ENCODE measurements around the gene UPB1. TPM values are rescaled to one million over a fixed set of nuclear protein-coding genes. Genes with fewer than 3 reads are reported as not detected.
A peak's percentile ranks its signal among the peaks of the same experiment; 100 is the strongest.
"Not testable (repeated sequence)": the region's sequence is repeated elsewhere in the genome, so short reads cannot be mapped to it uniquely, and the experiment has no call there.

Gene UPB1
- total and polyA plus RNA-seq, 7 donors = 0.07 to 0.82 (median 0.18) TPM

GRCh38 chr22:24543679-24544243 lies 48.6 kb downstream of the UPB1 start:
- Histone ChIP-seq H3K36me3 (ENCODE audit: insufficient read depth in 1 of 2, low read depth in 1 of 2) (peaks cover 14 to 77% of the 10 kb centered on the region in 2 donors), H3K4me1 (peaks cover 49% of the 10 kb centered on the region), H3K9me3 (no peaks in the 10 kb centered on the region), H3K27ac (peak overlapping the region; percentile 83), H3K27me3 (ENCODE audit: insufficient read depth in 3 of 3, low read length in 2 of 3) (no peaks in the 10 kb centered on the region), H3K4me3 (no peak overlapping the region)
- no peak for ATAC-seq
- peak in 1 of 2 donors; percentile 60 for DNase-seq
- intact Hi-C loops (cut with DNase I) = no loop called here
- 73 to 80% (median 75%) methylated on average over 11 of the region's 11 CpGs for WGBS, 3 donors
- TF ChIP-seq CTCF (IDR thresholded peaks at IDR 0.05) = no peak

GRCh38 chr22:24548812-24549211 lies 53.7 kb downstream of the UPB1 start:
- peaks cover 4 to 54% of the 10 kb centered on the region in 2 donors for H3K36me3 ChIP-seq (ENCODE audit: insufficient read depth in 1 of 2, low read depth in 1 of 2)
- H3K4me1 ChIP-seq = peaks cover 50% of the 10 kb centered on the region
- intact Hi-C loops (cut with DNase I) = no loop called here
- DNase-seq (no peak), ATAC-seq (no peak)
- no peaks in the 10 kb centered on the region for H3K27me3 ChIP-seq (ENCODE audit: insufficient read depth in 3 of 3, low read length in 2 of 3)
- no peak for TF ChIP-seq CTCF (IDR thresholded peaks at IDR 0.05)
- 90 to 95% (median 93%) methylated on average over 4 of the region's 4 CpGs for WGBS, 3 donors
- no peak overlapping the region for H3K4me3 ChIP-seq
- H3K27ac ChIP-seq = no peak overlapping the region
- no peaks in the 10 kb centered on the region for H3K9me3 ChIP-seq

- intact Hi-C loops (cut with DNase I) = loop anchor here in 1 of 2 donors (10.0 kb wide), 1 partner anchor 635 kb away; no protein-coding TSS in a partner anchor
- DNase-seq (no peak), ATAC-seq (no peak)
- no peaks in the 10 kb centered on the region for H3K9me3 ChIP-seq
- H3K4me3 ChIP-seq = no peak overlapping the region
- TF ChIP-seq CTCF (IDR thresholded peaks at IDR 0.05) = no peak
- peaks cover 41% of the 10 kb centered on the region for H3K4me1 ChIP-seq
- 61 to 79% (median 63%) methylated on average over 8 of the region's 8 CpGs for WGBS, 3 donors
- peaks cover 4 to 45% of the 10 kb centered on the region in 2 donors for H3K36me3 ChIP-seq (ENCODE audit: insufficient read depth in 1 of 2, low read depth in 1 of 2)
- no peaks in the 10 kb centered on the region for H3K27me3 ChIP-seq (ENCODE audit: insufficient read depth in 3 of 3, low read length in 2 of 3)
- no peak overlapping the region for H3K27ac ChIP-seq
Measured at GRCh38 chr22:24550028-24550901, 55.1 kb downstream of the UPB1 start.

GRCh38 chr22:24550902-24551435 lies 55.8 kb downstream of the UPB1 start:
- Histone ChIP-seq H3K36me3 (ENCODE audit: insufficient read depth in 1 of 2, low read depth in 1 of 2) (peaks cover 4 to 45% of the 10 kb centered on the region in 2 donors), H3K9me3 (no peaks in the 10 kb centered on the region), H3K27ac (no peak overlapping the region), H3K27me3 (ENCODE audit: insufficient read depth in 3 of 3, low read length in 2 of 3) (no peaks in the 10 kb centered on the region), H3K4me3 (no peak overlapping the region), H3K4me1 (peaks cover 39% of the 10 kb centered on the region)
- no peak for TF ChIP-seq CTCF (IDR thresholded peaks at IDR 0.05)
- 51 to 71% (median 53%) methylated on average over 6 of the region's 6 CpGs for WGBS, 3 donors
- ATAC-seq = no peak
- no peak for DNase-seq
- intact Hi-C loops (cut with DNase I) = loop anchor here in 1 of 2 donors (10.0 kb wide), 1 partner anchor 636 kb away; no protein-coding TSS in a partner anchor

GRCh38 chr22:24552503-24553286 lies 57.6 kb downstream of the UPB1 start:
- WGBS, 3 donors = 56 to 68% (median 64%) methylated on average over 10 of the region's 10 CpGs
- Histone ChIP-seq H3K4me3 (peak overlapping the region; percentile 87), H3K36me3 (ENCODE audit: insufficient read depth in 1 of 2, low read depth in 1 of 2) (peaks cover 2 to 34% of the 10 kb centered on the region in 2 donors), H3K4me1 (peaks cover 53% of the 10 kb centered on the region), H3K27ac (peak overlapping the region; percentile 95)
- H3K27me3 ChIP-seq (ENCODE audit: insufficient read depth in 3 of 3, low read length in 2 of 3); DNase-seq; ATAC-seq; H3K9me3 ChIP-seq: not testable (repeated sequence)
- intact Hi-C loops (cut with DNase I) = loop anchor here in 1 of 2 donors (10.0 kb wide), 1 partner anchor 638 kb away; no protein-coding TSS in a partner anchor
